ENCODE data around the gene DNAJC2.

DNA sequence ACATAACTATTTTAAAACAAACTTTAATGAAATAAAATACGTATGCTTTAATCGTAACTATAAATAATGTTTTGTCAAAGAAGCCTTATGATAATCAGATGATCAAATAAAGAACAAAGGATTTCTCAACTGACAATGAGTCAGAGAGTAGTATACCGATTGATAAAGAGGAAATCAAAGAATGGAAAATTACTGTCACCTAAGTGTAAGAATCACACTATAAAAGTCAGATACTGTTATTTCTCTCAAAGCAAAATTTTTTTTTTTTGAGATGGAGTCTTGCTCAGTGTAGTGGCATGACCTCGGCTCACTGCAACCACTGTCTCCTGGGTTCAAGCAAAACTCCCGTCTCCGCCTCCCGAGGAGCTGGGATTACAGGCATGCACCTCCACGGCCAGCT, 18.8 kb downstream of the DNAJC2 start:
- TF ChIP-seq, protein P1, sequence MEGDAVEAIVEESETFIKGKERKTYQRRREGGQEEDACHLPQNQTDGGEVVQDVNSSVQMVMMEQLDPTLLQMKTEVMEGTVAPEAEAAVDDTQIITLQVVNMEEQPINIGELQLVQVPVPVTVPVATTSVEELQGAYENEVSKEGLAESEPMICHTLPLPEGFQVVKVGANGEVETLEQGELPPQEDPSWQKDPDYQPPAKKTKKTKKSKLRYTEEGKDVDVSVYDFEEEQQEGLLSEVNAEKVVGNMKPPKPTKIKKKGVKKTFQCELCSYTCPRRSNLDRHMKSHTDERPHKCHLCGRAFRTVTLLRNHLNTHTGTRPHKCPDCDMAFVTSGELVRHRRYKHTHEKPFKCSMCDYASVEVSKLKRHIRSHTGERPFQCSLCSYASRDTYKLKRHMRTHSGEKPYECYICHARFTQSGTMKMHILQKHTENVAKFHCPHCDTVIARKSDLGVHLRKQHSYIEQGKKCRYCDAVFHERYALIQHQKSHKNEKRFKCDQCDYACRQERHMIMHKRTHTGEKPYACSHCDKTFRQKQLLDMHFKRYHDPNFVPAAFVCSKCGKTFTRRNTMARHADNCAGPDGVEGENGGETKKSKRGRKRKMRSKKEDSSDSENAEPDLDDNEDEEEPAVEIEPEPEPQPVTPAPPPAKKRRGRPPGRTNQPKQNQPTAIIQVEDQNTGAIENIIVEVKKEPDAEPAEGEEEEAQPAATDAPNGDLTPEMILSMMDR (IDR thresholded peaks at IDR 0.05; ENCODE audit: poor library complexity, severe bottlenecking): no peak
- TF ChIP-seq EZH2 (IDR thresholded peaks at IDR 0.05; ENCODE audit: borderline replicate concordance, insufficient read depth, low read length, poor library complexity, severe bottlenecking): no peak
- TF ChIP-seq, protein P2, sequence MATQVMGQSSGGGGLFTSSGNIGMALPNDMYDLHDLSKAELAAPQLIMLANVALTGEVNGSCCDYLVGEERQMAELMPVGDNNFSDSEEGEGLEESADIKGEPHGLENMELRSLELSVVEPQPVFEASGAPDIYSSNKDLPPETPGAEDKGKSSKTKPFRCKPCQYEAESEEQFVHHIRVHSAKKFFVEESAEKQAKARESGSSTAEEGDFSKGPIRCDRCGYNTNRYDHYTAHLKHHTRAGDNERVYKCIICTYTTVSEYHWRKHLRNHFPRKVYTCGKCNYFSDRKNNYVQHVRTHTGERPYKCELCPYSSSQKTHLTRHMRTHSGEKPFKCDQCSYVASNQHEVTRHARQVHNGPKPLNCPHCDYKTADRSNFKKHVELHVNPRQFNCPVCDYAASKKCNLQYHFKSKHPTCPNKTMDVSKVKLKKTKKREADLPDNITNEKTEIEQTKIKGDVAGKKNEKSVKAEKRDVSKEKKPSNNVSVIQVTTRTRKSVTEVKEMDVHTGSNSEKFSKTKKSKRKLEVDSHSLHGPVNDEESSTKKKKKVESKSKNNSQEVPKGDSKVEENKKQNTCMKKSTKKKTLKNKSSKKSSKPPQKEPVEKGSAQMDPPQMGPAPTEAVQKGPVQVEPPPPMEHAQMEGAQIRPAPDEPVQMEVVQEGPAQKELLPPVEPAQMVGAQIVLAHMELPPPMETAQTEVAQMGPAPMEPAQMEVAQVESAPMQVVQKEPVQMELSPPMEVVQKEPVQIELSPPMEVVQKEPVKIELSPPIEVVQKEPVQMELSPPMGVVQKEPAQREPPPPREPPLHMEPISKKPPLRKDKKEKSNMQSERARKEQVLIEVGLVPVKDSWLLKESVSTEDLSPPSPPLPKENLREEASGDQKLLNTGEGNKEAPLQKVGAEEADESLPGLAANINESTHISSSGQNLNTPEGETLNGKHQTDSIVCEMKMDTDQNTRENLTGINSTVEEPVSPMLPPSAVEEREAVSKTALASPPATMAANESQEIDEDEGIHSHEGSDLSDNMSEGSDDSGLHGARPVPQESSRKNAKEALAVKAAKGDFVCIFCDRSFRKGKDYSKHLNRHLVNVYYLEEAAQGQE (IDR thresholded peaks at IDR 0.05; ENCODE audit: borderline replicate concordance): no peak
- TF ChIP-seq TAF1 (IDR thresholded peaks at IDR 0.05; ENCODE audit: low read depth): no peak
- no peak for TF ChIP-seq EP300 (conservative IDR thresholded peaks at IDR 0.05; ENCODE audit: poor library complexity, severe bottlenecking)
- TF ChIP-seq RAD21 (conservative IDR thresholded peaks at IDR 0.05): no peak
- no peak for TF ChIP-seq MXI1 (conservative IDR thresholded peaks at IDR 0.05; ENCODE audit: poor library complexity, severe bottlenecking)
